ENCODE results near the gene TAGLN.

TAGLN gene

GRCh38 chr11:117229931-117230285 lies 30.7 kb downstream of the TAGLN start:
- no peak for DNase-seq

GRCh38 chr11:117230286-117230961 lies 31.3 kb downstream of the TAGLN start:
- no peak for DNase-seq

GRCh38 chr11:117230999-117231841 lies 32.0 kb downstream of the TAGLN start:
- DNase-seq, result no peak

- DNase-seq, result peak in 2 of 58 donors; percentile 62 to 64
Observed at GRCh38 chr11:117231842-117232091, 32.6 kb downstream of the TAGLN start, which contains the start of gene PCSK7. TSS of gene PCSK7 (minus strand) at chr11:117232073. CDS start at chr11:117229844, 2,229 bp downstream.

GRCh38 chr11:117232092-117232878 lies 33.1 kb downstream of the TAGLN start, which contains the start of gene RNF214:
TSS of gene RNF214 (plus strand) at chr11:117232671. CDS start at chr11:117234273, 1,602 bp downstream.
- peak in 55 of 58 donors; percentile 34 to 90 (median 76) for DNase-seq

GRCh38 chr11:117232911-117233409 lies 33.8 kb downstream of the TAGLN start:
- DNase-seq, result peak in 1 of 58 donors; percentile 45

GRCh38 chr11:117238221-117238620 lies 39.1 kb downstream of the TAGLN start:
- no peak for DNase-seq

- no peak for DNase-seq
Observed at GRCh38 chr11:117239295-117239694, 40.1 kb downstream of the TAGLN start.

- DNase-seq, result no peak
Observed at GRCh38 chr11:117248341-117248740, 49.2 kb downstream of the TAGLN start.

GRCh38 chr11:117249571-117249970 lies 50.4 kb downstream of the TAGLN start:
- DNase-seq, result no peak

- no peak for DNase-seq
Observed at GRCh38 chr11:117251506-117251905, 52.3 kb downstream of the TAGLN start.

GRCh38 chr11:117255966-117256365 lies 56.8 kb downstream of the TAGLN start:
- DNase-seq, result no peak

- DNase-seq, result no peak
Observed at GRCh38 chr11:117256573-117256972, 57.4 kb downstream of the TAGLN start.

All from anterior cingulate cortex (tissue), 58 donors.